ENCODE data around the gene TTN. TPM values are rescaled to one million over a fixed set of nuclear protein-coding genes. Genes with fewer than 3 reads are reported as not detected.

TTN gene
- total and polyA plus RNA-seq, 2 of the 4 experiments (the other 2 are of a cell fraction), result 0.02 to 0.18 TPM

- Histone ChIP-seq H3K27ac (ENCODE audit: insufficient read depth, low read length) (no peak overlapping the region), H2AK5ac (ENCODE audit: low read depth, low read length) (no peak overlapping the region), H3K18ac (ENCODE audit: low read depth, low read length) (no peak overlapping the region), H2BK20ac (ENCODE audit: low read depth, low read length) (no peak overlapping the region), H3K14ac (replicated peaks; ENCODE audit: low read depth, low read length) (no peak overlapping the region), H4K20me1 (ENCODE audit: insufficient read depth, low read length) (no peaks in the 10 kb centered on the region), H4K91ac (ENCODE audit: insufficient read depth, low read depth, low read length) (no peak overlapping the region), H2BK15ac (ENCODE audit: low read depth, low read length) (no peak overlapping the region), H3K4ac (ENCODE audit: low read depth, low read length) (no peak overlapping the region), H2BK120ac (ENCODE audit: low read depth, low read length) (no peak overlapping the region), H3K79me1 (ENCODE audit: low read depth in 1 of 2, low read length in 2 of 2) (no peaks in the 10 kb centered on the region), H2AFZ (replicated peaks; ENCODE audit: low read length, poor library complexity) (no peak overlapping the region), H3K4me3 (ENCODE audit: insufficient read depth, low read depth, low read length) (no peak overlapping the region), H3K56ac (ENCODE audit: extremely low read depth, insufficient read depth, low read length) (no peak overlapping the region), H3K27me3 (ENCODE audit: control insufficient read depth, insufficient read depth, low read length) (no peaks in the 10 kb centered on the region), H3K9me3 (ENCODE audit: control insufficient read depth, insufficient read depth, low read length) (no peaks in the 10 kb centered on the region), H3K4me1 (ENCODE audit: control insufficient read depth, insufficient read depth, low read length) (no peaks in the 10 kb centered on the region), H3K9ac (ENCODE audit: low read depth, low read length) (no peak overlapping the region), H2AK9ac (replicated peaks; ENCODE audit: low read depth, low read length, poor library complexity) (no peak overlapping the region), H4K8ac (ENCODE audit: low read depth in 2 of 2, low read length in 2 of 2) (no peak overlapping the region), H3K36me3 (ENCODE audit: control insufficient read depth, insufficient read depth, low read length) (no peaks in the 10 kb centered on the region), H4K5ac (ENCODE audit: low read depth, low read length) (no peak overlapping the region), H2BK5ac (ENCODE audit: low read depth, low read length, poor library complexity, severe bottlenecking) (no peak overlapping the region), H3K4me2 (ENCODE audit: low read depth, low read length) (no peak overlapping the region), H3K23ac (ENCODE audit: low read depth, low read length) (no peak overlapping the region), H3K9me1 (ENCODE audit: insufficient read depth, low read length) (no peaks in the 10 kb centered on the region)
- TF ChIP-seq RCOR1 (IDR thresholded peaks at IDR 0.05; ENCODE audit: insufficient replicate concordance, low read length) (no peak), CHD1 (IDR thresholded peaks at IDR 0.05; ENCODE audit: low read depth, low read length) (no peak), BHLHE40 (IDR thresholded peaks at IDR 0.05; ENCODE audit: low read depth, low read length) (no peak), POLR2A (IDR thresholded peaks at IDR 0.05; ENCODE audit: low read depth, low read length) (no peak), SMC3 (IDR thresholded peaks at IDR 0.05; ENCODE audit: low read depth, low read length) (no peak), MXI1 (IDR thresholded peaks at IDR 0.05; ENCODE audit: borderline replicate concordance, low read depth, low read length) (no peak), MAZ (IDR thresholded peaks at IDR 0.05; ENCODE audit: borderline replicate concordance, low read depth, low read length) (no peak), RAD21 (IDR thresholded peaks at IDR 0.05; ENCODE audit: low read length) (no peak), NFE2L2 (IDR thresholded peaks at IDR 0.05; ENCODE audit: low read depth, low read length) (no peak), FOS (IDR thresholded peaks at IDR 0.05; ENCODE audit: low read depth, low read length) (no peak), RFX5 (IDR thresholded peaks at IDR 0.05; ENCODE audit: low read depth, low read length) (no peak), CEBPB (IDR thresholded peaks at IDR 0.05; ENCODE audit: low read depth, low read length) (no peak)
- TF ChIP-seq, protein P1, sequence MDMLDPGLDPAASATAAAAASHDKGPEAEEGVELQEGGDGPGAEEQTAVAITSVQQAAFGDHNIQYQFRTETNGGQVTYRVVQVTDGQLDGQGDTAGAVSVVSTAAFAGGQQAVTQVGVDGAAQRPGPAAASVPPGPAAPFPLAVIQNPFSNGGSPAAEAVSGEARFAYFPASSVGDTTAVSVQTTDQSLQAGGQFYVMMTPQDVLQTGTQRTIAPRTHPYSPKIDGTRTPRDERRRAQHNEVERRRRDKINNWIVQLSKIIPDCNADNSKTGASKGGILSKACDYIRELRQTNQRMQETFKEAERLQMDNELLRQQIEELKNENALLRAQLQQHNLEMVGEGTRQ (IDR thresholded peaks at IDR 0.05; ENCODE audit: low read depth, low read length), result no peak
- TF ChIP-seq, protein P2, sequence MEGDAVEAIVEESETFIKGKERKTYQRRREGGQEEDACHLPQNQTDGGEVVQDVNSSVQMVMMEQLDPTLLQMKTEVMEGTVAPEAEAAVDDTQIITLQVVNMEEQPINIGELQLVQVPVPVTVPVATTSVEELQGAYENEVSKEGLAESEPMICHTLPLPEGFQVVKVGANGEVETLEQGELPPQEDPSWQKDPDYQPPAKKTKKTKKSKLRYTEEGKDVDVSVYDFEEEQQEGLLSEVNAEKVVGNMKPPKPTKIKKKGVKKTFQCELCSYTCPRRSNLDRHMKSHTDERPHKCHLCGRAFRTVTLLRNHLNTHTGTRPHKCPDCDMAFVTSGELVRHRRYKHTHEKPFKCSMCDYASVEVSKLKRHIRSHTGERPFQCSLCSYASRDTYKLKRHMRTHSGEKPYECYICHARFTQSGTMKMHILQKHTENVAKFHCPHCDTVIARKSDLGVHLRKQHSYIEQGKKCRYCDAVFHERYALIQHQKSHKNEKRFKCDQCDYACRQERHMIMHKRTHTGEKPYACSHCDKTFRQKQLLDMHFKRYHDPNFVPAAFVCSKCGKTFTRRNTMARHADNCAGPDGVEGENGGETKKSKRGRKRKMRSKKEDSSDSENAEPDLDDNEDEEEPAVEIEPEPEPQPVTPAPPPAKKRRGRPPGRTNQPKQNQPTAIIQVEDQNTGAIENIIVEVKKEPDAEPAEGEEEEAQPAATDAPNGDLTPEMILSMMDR (conservative IDR thresholded peaks at IDR 0.05; ENCODE audit: low read depth, low read length), result no peak
- TF ChIP-seq, protein P3, sequence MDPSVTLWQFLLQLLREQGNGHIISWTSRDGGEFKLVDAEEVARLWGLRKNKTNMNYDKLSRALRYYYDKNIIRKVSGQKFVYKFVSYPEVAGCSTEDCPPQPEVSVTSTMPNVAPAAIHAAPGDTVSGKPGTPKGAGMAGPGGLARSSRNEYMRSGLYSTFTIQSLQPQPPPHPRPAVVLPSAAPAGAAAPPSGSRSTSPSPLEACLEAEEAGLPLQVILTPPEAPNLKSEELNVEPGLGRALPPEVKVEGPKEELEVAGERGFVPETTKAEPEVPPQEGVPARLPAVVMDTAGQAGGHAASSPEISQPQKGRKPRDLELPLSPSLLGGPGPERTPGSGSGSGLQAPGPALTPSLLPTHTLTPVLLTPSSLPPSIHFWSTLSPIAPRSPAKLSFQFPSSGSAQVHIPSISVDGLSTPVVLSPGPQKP (IDR thresholded peaks at IDR 0.05; ENCODE audit: borderline replicate concordance, low read depth, low read length), result no peak
- BruUV-seq (replicated peaks), result no TSS peak
- intact Hi-C loops (cut with micrococcal nuclease), result no loop called here
- dilution Hi-C loops (cut with HindIII; ENCODE audit: low sequenced_read_pairs, unreplicated experiment), result no loop called here
- DNase-seq (no peak), ATAC-seq (ENCODE audit: low read depth) (no peak)
- no CpG with 5 or more reads among the region's 5 CpGs for WGBS, 2 experiments (ENCODE audit: extremely low coverage in 2 of 2, insufficient read length in 1 of 2)
- CTCF ChIA-PET, result no interaction called here
- POLR2A ChIA-PET (ENCODE audit: unreplicated experiment), result no interaction called here
- in situ Hi-C loops (cut with MboI; ENCODE audit: low sequenced_read_pairs), result no loop called here
Measured at GRCh38 chr2:178650554-178650953, 156.7 kb downstream of the TTN start.

All from IMR-90 (cell line).